Calu3 (cell line): ENCODE data around the gene PAOX. TPM values are rescaled to one million over a fixed set of nuclear protein-coding genes. Genes with fewer than 3 reads are reported as not detected.
"Not testable (repeated sequence)": the region's sequence is repeated elsewhere in the genome, so short reads cannot be mapped to it uniquely, and the experiment has no call there.

ENCODE experiments used
- BruUV-seq: library from RNA; stranded (reverse); fragments of 400-500 nt; replicated peaks from 2 replicates; lab custom pipeline; 2021; lab: Mats Ljungman, UMichigan
- CTCF ChIA-PET: fragments of 300-600 bp; sonication (Branson Sonifier 250); formaldehyde crosslinking; loops from one replicate; lab custom pipeline; 2022; ENCODE audit warnings: antibody characterized with exemption; lab: Charles Lee
- DNase-seq: peaks from one replicate; pipeline ENCODE4 v3.0.0; 2022
- H3K27ac Mint-ChIP-seq: one replicate; pipeline ENCODE4 v1.8.0; 2022; ENCODE audit warnings: mixed read lengths; ENCODE audit not compliant: unreplicated experiment
- H3K27me3 Mint-ChIP-seq: one replicate; pipeline ENCODE4 v1.8.0; 2022; ENCODE audit warnings: mixed read lengths; ENCODE audit not compliant: unreplicated experiment
- H3K36me3 Mint-ChIP-seq: one replicate; pipeline ENCODE4 v1.8.0; 2022; ENCODE audit warnings: mild to moderate bottlenecking, moderate library complexity, mixed read lengths; ENCODE audit not compliant: insufficient read depth, unreplicated experiment
- H3K4me1 Mint-ChIP-seq: one replicate; pipeline ENCODE4 v1.8.0; 2022; ENCODE audit warnings: mild to moderate bottlenecking, low read depth, mixed read lengths; ENCODE audit not compliant: unreplicated experiment
- H3K4me3 Mint-ChIP-seq: one replicate; pipeline ENCODE4 v1.8.0; 2022; ENCODE audit warnings: mild to moderate bottlenecking, low read depth, moderate library complexity, mixed read lengths; ENCODE audit not compliant: unreplicated experiment
- H3K9me3 Mint-ChIP-seq: one replicate; pipeline ENCODE4 v1.8.0; 2022; ENCODE audit warnings: low read depth, mixed read lengths; ENCODE audit not compliant: unreplicated experiment
- intact Hi-C: fragments of 100-400 bp; cut with micrococcal nuclease; formaldehyde crosslinking; loops from one replicate; pipeline ENCODE4 v1.10.0; 2022; ENCODE audit not compliant: unreplicated experiment
- total RNA-seq: library from RNA; stranded (reverse); gene quantifications from 2 replicates; pipeline ENCODE4 v1.2.3, GENCODE V29; 2022
- TF ChIP-seq, protein P1 (sequence below): fragments of 200-600 bp; IDR thresholded peaks from one replicate; pipeline ENCODE4 v1.8.0; 2022; ENCODE audit warnings: antibody characterized with exemption; ENCODE audit not compliant: unreplicated experiment

PAOX gene
- total RNA-seq, 1 experiment from 2014 or later, result 2.9 TPM

DNA sequence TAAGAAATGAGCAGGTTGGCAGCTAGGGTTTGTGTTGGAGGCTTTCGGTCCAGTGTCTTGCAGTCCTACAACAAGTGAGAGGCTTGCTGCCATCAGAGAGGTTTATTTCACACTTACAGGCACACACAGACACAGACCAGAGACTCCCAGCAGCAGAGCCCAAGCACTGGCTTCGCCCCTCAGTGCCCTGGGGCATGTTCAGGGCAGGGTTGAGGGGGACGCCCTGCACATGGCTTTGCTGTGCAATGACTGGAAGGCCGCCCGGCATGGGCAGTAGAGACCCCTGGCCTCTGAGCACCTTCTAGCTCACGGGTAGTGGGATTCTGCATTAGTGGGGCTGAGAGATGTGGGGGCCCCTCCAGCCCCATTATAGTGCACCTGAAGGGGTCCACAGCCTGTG lies 41.5 kb downstream of the PAOX start:
- Mint-ChIP-seq H3K27me3 (no peaks in the 10 kb centered on the region), H3K9me3 (no peaks in the 10 kb centered on the region), H3K4me1 (no peaks in the 10 kb centered on the region), H3K36me3 (peaks cover 14% of the 10 kb centered on the region), H3K4me3 (no peak overlapping the region), H3K27ac (no peak overlapping the region)
- intact Hi-C loops, result no loop called here
- no peak for DNase-seq
- TF ChIP-seq, protein P1, sequence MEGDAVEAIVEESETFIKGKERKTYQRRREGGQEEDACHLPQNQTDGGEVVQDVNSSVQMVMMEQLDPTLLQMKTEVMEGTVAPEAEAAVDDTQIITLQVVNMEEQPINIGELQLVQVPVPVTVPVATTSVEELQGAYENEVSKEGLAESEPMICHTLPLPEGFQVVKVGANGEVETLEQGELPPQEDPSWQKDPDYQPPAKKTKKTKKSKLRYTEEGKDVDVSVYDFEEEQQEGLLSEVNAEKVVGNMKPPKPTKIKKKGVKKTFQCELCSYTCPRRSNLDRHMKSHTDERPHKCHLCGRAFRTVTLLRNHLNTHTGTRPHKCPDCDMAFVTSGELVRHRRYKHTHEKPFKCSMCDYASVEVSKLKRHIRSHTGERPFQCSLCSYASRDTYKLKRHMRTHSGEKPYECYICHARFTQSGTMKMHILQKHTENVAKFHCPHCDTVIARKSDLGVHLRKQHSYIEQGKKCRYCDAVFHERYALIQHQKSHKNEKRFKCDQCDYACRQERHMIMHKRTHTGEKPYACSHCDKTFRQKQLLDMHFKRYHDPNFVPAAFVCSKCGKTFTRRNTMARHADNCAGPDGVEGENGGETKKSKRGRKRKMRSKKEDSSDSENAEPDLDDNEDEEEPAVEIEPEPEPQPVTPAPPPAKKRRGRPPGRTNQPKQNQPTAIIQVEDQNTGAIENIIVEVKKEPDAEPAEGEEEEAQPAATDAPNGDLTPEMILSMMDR, result no peak
- BruUV-seq, result no TSS peak
- CTCF ChIA-PET, result no interaction called here

DNA sequence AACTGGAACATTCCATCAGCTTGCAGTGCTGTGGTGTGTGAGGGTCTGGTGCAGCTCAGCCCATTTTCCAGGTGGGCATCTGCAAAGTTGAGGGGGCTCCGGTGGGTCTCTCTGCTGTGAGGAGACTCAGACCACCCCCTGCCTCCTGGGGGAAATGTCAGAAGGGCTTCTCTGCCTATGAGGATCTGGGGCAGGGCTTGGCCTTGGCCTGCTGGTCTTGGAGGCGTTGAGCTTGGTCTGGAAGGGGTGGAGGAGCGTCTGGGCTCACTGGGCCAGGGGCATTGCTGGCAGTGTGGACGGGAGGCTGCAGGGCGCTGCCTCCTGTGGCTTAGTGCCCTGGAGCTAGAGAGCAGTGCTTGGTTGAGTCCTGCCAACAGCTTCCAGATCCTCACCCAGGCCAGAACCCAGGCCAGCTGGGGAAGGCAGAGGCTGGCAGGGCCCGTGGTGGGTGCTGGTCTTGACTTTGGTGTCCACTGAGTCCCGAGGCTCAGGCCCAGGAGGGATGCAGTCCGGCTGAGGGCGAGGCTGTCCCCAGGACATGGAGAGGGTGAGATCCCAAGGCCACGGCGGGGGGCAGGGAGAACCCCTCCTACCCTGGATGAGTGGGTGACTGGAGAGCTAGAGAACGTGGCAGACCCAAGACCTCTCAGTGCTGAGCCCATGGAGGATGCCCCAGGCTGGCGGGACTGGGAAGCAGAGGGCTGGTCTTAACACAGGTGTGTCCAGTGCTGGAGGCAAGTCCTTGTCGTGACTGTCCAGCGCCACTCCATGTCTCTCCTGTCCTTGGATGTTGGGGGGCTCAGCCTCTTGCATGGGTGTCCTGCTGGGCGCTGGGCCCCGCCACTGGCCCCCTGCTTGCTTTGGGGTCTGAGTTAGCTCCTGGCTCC lies 42.5 kb downstream of the PAOX start:
- intact Hi-C loops, result no loop called here
- CTCF ChIA-PET, result no interaction called here
- Mint-ChIP-seq H3K27me3 (no peaks in the 10 kb centered on the region), H3K27ac (no peak overlapping the region), H3K4me3 (no peak overlapping the region), H3K36me3 (peaks cover 14% of the 10 kb centered on the region), H3K9me3 (no peaks in the 10 kb centered on the region), H3K4me1 (no peaks in the 10 kb centered on the region)
- TF ChIP-seq, protein P1, result no peak
- no TSS peak for BruUV-seq
- DNase-seq, result no peak

DNA sequence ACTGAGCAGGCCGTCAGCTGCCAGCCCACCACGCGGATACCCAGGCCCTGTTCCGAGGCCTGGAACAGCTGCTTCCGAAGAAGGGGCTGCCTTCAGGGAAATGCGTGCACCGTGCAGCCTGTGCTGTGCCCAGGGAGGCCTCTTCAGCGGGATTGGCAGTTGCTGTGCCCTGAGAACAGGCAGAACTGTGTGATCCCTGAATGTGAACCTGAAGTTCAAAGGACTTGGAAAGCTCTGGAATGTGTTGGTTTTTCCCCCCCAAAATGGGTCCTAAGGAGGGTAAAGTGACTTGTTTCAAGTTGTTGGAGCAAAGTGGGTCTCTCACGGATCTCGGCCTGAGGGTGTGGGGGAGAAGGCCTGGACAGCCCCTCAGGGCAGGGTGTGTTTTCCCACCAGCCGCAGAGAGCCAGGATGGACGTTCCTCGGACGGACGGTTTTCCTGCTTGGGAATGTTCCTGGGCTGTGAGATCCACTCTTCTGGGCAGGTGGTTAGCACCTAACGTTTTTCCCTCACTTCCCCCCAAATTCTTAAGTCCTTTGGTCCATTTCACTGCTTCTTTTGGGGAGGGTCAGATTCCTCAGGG lies 43.3 kb downstream of the PAOX start:
- no peaks in the 10 kb centered on the region for H3K27me3 Mint-ChIP-seq
- intact Hi-C loops, result no loop called here
- H3K4me3 Mint-ChIP-seq, result no peak overlapping the region
- TF ChIP-seq, protein P1, result no peak
- no peaks in the 10 kb centered on the region for H3K9me3 Mint-ChIP-seq
- BruUV-seq, result no TSS peak
- H3K36me3 Mint-ChIP-seq, result peaks cover 14% of the 10 kb centered on the region
- no peak for DNase-seq
- no peaks in the 10 kb centered on the region for H3K4me1 Mint-ChIP-seq
- H3K27ac Mint-ChIP-seq, result no peak overlapping the region
- CTCF ChIA-PET, result no interaction called here

DNA sequence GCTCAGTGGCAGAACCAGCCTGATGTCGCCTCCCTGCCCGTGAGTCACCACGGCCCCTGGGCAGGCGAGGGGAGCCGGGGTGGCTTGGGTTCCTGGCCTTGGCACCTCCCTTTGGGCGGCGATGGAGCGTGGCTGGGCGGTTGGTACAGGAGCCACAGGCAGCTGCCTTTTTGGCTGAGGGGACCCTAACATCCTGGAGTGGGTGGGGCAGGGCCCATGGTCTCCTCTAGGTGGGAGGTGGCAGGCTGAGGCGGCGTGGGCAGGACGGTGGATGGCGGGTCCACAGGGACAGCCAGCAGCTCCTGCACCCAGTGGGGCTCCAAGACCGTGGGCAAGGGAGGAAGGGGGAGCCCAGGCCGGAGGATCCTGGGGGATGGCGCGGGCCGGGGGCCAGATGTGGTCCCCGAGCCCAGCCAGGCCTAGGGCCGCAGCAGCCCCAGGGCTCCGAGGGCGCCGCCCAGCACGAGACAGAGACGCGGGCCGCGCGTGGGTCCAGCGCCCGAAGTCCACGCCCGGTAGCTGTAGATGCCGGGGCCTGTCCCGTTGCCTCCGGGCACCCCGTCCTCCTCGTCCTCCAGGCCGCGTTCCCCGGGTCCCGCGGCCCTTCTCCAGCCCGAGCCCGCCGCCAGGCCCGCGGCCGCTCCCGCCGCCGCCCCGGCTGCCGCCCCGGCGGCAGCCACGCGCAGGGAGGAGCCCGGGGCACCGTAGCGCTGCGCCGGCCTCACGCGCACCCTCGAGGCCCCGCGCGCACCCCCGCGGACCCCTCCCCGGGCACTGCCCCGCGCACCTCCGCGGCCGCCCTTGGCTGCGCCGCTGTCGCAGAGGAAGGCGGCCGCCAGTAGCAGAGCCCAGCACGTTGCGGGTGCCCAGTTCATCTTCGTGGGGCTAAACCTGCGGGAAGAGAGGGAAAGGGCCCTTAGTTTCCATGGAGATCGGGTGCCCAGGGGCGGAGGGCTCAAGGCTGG lies 44.0 kb downstream of the PAOX start:
- Mint-ChIP-seq H3K4me1 (no peaks in the 10 kb centered on the region), H3K27me3 (no peaks in the 10 kb centered on the region), H3K4me3 (no peak overlapping the region), H3K36me3 (peaks cover 14% of the 10 kb centered on the region), H3K9me3 (no peaks in the 10 kb centered on the region), H3K27ac (no peak overlapping the region)
- intact Hi-C loops, result no loop called here
- no peak for DNase-seq
- CTCF ChIA-PET, result no interaction called here
- TF ChIP-seq, protein P1, result no peak
- BruUV-seq, result no TSS peak

DNA sequence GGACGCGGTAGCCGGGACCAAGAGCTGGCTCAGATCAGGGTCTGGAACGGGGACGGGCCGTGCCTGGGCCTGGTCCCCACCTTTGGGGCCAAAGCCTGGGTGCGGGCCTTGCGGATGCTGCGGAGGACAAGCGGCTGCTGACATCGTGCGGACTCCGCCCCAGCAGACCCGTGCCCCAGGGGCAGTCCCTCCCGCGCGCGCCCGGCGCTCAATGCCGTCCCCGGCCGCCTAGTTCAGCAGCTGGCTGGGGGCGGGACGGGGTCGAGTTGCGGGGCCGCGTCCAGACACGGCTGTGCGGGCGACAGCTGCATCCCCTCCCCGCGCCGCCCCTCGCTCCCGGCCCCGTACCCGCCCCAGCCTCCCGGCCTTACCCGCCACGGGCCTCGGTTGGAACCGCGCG lies 45.0 kb downstream of the PAOX start:
- H3K27ac Mint-ChIP-seq, H3K9me3 Mint-ChIP-seq, CTCF ChIA-PET, H3K4me3 Mint-ChIP-seq, intact Hi-C loops, DNase-seq, H3K27me3 Mint-ChIP-seq, H3K4me1 Mint-ChIP-seq, BruUV-seq: not testable (repeated sequence)
- peaks cover 14% of the 10 kb centered on the region for H3K36me3 Mint-ChIP-seq

DNA sequence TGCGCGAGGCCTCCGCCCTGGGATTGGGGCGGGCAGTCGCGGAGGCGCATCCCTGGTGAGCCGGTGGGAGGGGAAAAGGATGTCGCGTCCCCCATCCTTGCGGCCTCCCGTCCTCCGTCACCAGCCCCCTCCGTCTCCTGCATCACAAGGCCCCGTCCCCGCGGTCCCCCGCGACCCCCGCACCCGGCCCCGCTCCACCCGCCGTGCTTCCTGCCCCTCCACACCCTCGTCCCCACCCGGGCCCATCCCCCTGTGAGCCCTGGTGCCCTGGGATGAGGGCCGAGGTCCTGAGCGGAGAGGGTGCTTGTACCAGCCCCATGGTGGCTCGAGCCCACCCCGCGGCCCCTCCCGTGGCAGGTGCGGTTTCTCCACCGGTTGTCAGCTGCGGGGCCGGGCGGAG lies 45.5 kb downstream of the PAOX start, which contains the start of gene SPRN:
SPRN (minus strand) TSS at position 25 of the 400 bp plus-strand sequence. CDS start 944 bp downstream, outside the sequence.
- H3K9me3 Mint-ChIP-seq, intact Hi-C loops: not testable (repeated sequence)
- peaks cover 14% of the 10 kb centered on the region for H3K36me3 Mint-ChIP-seq

More for the DNA sequence above, 45.5 kb downstream of the PAOX start, which contains the start of gene SPRN:
- H3K27ac Mint-ChIP-seq, CTCF ChIA-PET, H3K27me3 Mint-ChIP-seq, BruUV-seq, H3K4me1 Mint-ChIP-seq, DNase-seq, H3K4me3 Mint-ChIP-seq: not testable (repeated sequence)
